Fibroblast of pulmonary artery (primary cell): ENCODE measurements around the gene RMND1.

Experiments used
- DNase-seq: peaks from one replicate; pipeline ENCODE4 v3.0.0-alpha.2; 2010; ENCODE audit warnings: low read depth
- H3K4me3 ChIP-seq: replicated peaks from 2 replicates; pipeline ENCODE4 v1.5.1; 2011; ENCODE audit warnings: low read depth, mild to moderate bottlenecking, control low read depth, low read length, moderate library complexity
- TF ChIP-seq, protein P1 (sequence below): IDR thresholded peaks from 2 replicates; pipeline ENCODE4 v1.5.1; 2011; ENCODE audit warnings: mild to moderate bottlenecking, control low read depth, low read length, inconsistent platforms; ENCODE audit errors: missing control alignments

The RMND1 gene

GRCh38 chr6:151494235-151494935 lies 42.5 kb upstream of the RMND1 start:
- peak overlapping the region; percentile 60 for H3K4me3 ChIP-seq
- DNase-seq: no peak
- TF ChIP-seq, protein P1, sequence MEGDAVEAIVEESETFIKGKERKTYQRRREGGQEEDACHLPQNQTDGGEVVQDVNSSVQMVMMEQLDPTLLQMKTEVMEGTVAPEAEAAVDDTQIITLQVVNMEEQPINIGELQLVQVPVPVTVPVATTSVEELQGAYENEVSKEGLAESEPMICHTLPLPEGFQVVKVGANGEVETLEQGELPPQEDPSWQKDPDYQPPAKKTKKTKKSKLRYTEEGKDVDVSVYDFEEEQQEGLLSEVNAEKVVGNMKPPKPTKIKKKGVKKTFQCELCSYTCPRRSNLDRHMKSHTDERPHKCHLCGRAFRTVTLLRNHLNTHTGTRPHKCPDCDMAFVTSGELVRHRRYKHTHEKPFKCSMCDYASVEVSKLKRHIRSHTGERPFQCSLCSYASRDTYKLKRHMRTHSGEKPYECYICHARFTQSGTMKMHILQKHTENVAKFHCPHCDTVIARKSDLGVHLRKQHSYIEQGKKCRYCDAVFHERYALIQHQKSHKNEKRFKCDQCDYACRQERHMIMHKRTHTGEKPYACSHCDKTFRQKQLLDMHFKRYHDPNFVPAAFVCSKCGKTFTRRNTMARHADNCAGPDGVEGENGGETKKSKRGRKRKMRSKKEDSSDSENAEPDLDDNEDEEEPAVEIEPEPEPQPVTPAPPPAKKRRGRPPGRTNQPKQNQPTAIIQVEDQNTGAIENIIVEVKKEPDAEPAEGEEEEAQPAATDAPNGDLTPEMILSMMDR: no peak

GRCh38 chr6:151493804-151494234 lies 41.9 kb upstream of the RMND1 start, which contains the start of gene CCDC170:
Gene CCDC170, plus strand, starts transcription at chr6:151494017. Its CDS starts 112 bp downstream, at chr6:151494129.
- TF ChIP-seq, protein P1: no peak
- DNase-seq: no peak
- peak within 1 kb of the TSS; percentile 60 for H3K4me3 ChIP-seq

DNA sequence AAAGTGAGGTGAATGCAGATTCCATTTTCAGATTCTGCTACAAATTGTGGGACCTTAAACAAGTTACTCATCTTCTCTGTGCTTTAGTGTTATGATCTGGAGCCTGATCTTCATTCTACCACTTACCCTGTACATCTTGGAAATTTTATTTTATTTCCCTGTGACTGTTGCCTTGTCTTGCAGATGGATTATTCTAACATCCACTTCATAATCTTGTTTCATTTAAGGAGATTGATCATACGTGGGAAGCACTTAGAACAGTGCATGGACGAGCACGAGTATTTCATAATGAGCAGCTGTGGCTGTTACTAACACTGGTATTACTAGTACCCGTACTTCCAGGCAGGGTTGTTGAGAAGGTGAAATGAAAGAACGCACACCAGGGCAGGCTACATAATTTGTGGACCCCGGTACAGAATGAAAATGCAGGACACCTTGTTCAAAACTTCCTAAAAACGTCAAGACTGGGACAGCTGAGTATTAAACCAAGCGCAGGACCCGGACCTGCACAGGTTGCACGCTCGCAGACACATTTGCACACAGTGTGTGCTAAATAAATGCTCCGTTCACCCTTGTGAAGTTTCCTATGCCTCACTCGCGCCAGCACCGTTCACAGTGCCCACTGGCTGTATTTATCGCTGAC lies 41.4 kb upstream of the RMND1 start:
- peak overlapping the region; percentile 60 for H3K4me3 ChIP-seq
- no peak for DNase-seq
- TF ChIP-seq, protein P1: no peak

GRCh38 chr6:151490996-151491395 lies 39.1 kb upstream of the RMND1 start:
- no peak for DNase-seq
- TF ChIP-seq, protein P1: no peak
- no peak overlapping the region for H3K4me3 ChIP-seq

- H3K4me3 ChIP-seq: no peak overlapping the region
- TF ChIP-seq, protein P1: no peak
- no peak for DNase-seq
Measured at GRCh38 chr6:151488226-151488625, 36.3 kb upstream of the RMND1 start.

DNA sequence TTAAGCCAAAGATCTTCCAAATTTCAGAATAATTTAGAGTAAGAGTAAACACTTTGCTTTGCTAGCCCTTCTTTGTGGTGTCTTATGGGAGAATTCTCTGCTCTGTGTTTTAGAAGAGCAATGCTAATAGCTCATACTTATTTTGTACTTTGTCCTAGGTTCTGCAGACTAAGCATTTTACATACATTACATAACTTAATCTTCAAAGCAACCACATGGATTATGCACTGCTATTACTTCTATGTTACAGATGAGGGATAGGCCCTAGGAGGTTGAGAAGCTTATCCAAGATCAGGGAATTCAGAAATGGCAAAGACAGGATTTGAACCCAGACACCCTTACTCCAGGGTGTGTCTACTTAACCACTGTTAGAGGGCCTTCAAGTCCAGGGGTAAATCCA lies 32.1 kb upstream of the RMND1 start:
- no peak overlapping the region for H3K4me3 ChIP-seq
- TF ChIP-seq, protein P1: no peak
- DNase-seq: no peak
